IMR-90 (cell line): ENCODE measurements around the gene IPO7. TPM values are rescaled to one million over a fixed set of nuclear protein-coding genes. Genes with fewer than 3 reads are reported as not detected.
A peak's percentile ranks its signal among the peaks of the same experiment; 100 is the strongest.

Source experiments
- ATAC-seq: fragments of 200-7000 bp; cut with Tn5 transposase; 2 replicates; pipeline ENCODE4 v1.9.1; 2020; ENCODE audit warnings: low read depth, mild to moderate bottlenecking, moderate library complexity
- BruUV-seq: library from RNA; stranded (reverse); fragments of 400-500 nt; replicated peaks from 2 replicates; lab custom pipeline; 2021; lab: Mats Ljungman, UMichigan
- CTCF ChIA-PET: fragments of 300-600 bp; formaldehyde crosslinking; extraction: SDS; loops from one replicate; lab custom pipeline; 2021; ENCODE audit warnings: antibody characterized with exemption; lab: Yijun Ruan, JAX
- POLR2A ChIA-PET: fragments of 300-600 bp; sonication (Branson Sonifier 250); formaldehyde crosslinking; loops from one replicate; lab custom pipeline; 2022; ENCODE audit warnings: antibody characterized with exemption; ENCODE audit not compliant: unreplicated experiment; lab: Charles Lee
- DNase-seq: peaks from one replicate; pipeline ENCODE4 v3.0.0; 2013
- H2AFZ ChIP-seq: replicated peaks from 2 replicates; pipeline ENCODE3; 2013; ENCODE audit warnings: low read length, mild to moderate bottlenecking; ENCODE audit not compliant: poor library complexity
- H2AK5ac ChIP-seq: 2 replicates; pipeline ENCODE4 v1.6.1; 2013; ENCODE audit warnings: low read depth, low read length, inconsistent platforms
- H2AK9ac ChIP-seq: replicated peaks from 2 replicates; pipeline ENCODE3; 2013; ENCODE audit warnings: mild to moderate bottlenecking, low read depth, low read length, moderate library complexity; ENCODE audit not compliant: poor library complexity
- H2BK120ac ChIP-seq: 2 replicates; pipeline ENCODE4 v1.6.1; 2013; ENCODE audit warnings: low read depth, low read length, inconsistent platforms
- H2BK15ac ChIP-seq: 3 replicates; pipeline ENCODE4 v1.6.1; 2013; ENCODE audit warnings: low read depth, low read length, inconsistent platforms
- H2BK20ac ChIP-seq: 2 replicates; pipeline ENCODE4 v1.6.1; 2013; ENCODE audit warnings: low read depth, mild to moderate bottlenecking, inconsistent platforms, low read length, moderate library complexity
- H2BK5ac ChIP-seq: 2 replicates; pipeline ENCODE4 v1.6.1; 2013; ENCODE audit warnings: mild to moderate bottlenecking, low read depth, low read length, inconsistent platforms; ENCODE audit not compliant: poor library complexity, severe bottlenecking
- H3K14ac ChIP-seq: replicated peaks from 2 replicates; pipeline ENCODE4 v1.6.1; 2013; ENCODE audit warnings: low read depth, low read length, inconsistent platforms
- H3K18ac ChIP-seq: 2 replicates; pipeline ENCODE4 v1.6.1; 2013; ENCODE audit warnings: low read depth, low read length, control low read depth
- H3K23ac ChIP-seq: 2 replicates; pipeline ENCODE4 v1.6.1; 2013; ENCODE audit warnings: low read depth, low read length, inconsistent platforms
- H3K27ac ChIP-seq: 2 replicates; pipeline ENCODE4 v1.5.1; 2013; ENCODE audit warnings: mild to moderate bottlenecking, control low read depth, low read length; ENCODE audit not compliant: insufficient read depth
- H3K27me3 ChIP-seq: 2 replicates; pipeline ENCODE4 v1.6.1; 2013; ENCODE audit warnings: low read length; ENCODE audit not compliant: control insufficient read depth, insufficient read depth
- H3K36me3 ChIP-seq: 2 replicates; pipeline ENCODE4 v1.6.1; 2013; ENCODE audit warnings: low read length, mixed read lengths; ENCODE audit not compliant: control insufficient read depth, insufficient read depth
- H3K4ac ChIP-seq: 2 replicates; pipeline ENCODE4 v1.6.1; 2013; ENCODE audit warnings: low read depth, low read length, inconsistent platforms
- H3K4me1 ChIP-seq: 2 replicates; pipeline ENCODE4 v1.6.1; 2013; ENCODE audit warnings: low read length, mixed read lengths; ENCODE audit not compliant: control insufficient read depth, insufficient read depth
- H3K4me2 ChIP-seq: 2 replicates; pipeline ENCODE4 v1.6.1; 2013; ENCODE audit warnings: low read depth, mild to moderate bottlenecking, control low read depth, low read length, moderate library complexity
- H3K4me3 ChIP-seq: 2 replicates; pipeline ENCODE4 v1.5.1; 2013; ENCODE audit warnings: low read depth, mild to moderate bottlenecking, control low read depth, low read length, moderate library complexity; ENCODE audit not compliant: insufficient read depth
- H3K56ac ChIP-seq: 2 replicates; pipeline ENCODE4 v1.6.1; 2013; ENCODE audit warnings: low read length, inconsistent platforms; ENCODE audit not compliant: insufficient read depth; ENCODE audit errors: extremely low read depth
- H3K79me1 ChIP-seq, 2 experiments: 2 replicates each; pipeline ENCODE4 v1.6.1; 2013; ENCODE audit warnings: low read length in 2 of 2, inconsistent platforms in 1 of 2, low read depth in 1 of 2
- H3K9ac ChIP-seq: 2 replicates; pipeline ENCODE4 v1.6.1; 2013; ENCODE audit warnings: low read depth, low read length, control low read depth
- H3K9me1 ChIP-seq: 2 replicates; pipeline ENCODE4 v1.6.1; 2013; ENCODE audit warnings: low read length, inconsistent platforms; ENCODE audit not compliant: insufficient read depth
- H3K9me3 ChIP-seq: 2 replicates; pipeline ENCODE4 v1.6.1; 2013; ENCODE audit warnings: low read length; ENCODE audit not compliant: control insufficient read depth, insufficient read depth
- H4K20me1 ChIP-seq: 2 replicates; pipeline ENCODE4 v1.6.1; 2013; ENCODE audit warnings: low read length, inconsistent platforms; ENCODE audit not compliant: insufficient read depth
- H4K5ac ChIP-seq: 2 replicates; pipeline ENCODE4 v1.6.1; 2013; ENCODE audit warnings: mild to moderate bottlenecking, low read depth, low read length, control low read depth
- H4K8ac ChIP-seq, 2 experiments: 2 replicates each; pipeline ENCODE4 v1.6.1; 2013; ENCODE audit warnings: low read depth in 2 of 2, low read length in 2 of 2, control low read depth in 1 of 2, inconsistent platforms in 1 of 2
- H4K91ac ChIP-seq: 2 replicates; pipeline ENCODE4 v1.6.1; 2013; ENCODE audit warnings: low read depth, low read length, inconsistent platforms; ENCODE audit not compliant: insufficient read depth
- BHLHE40 ChIP-seq: fragments of 150-350 bp; IDR thresholded peaks from 2 replicates; pipeline ENCODE4 v1.6.1; 2016; ENCODE audit warnings: mild to moderate bottlenecking, low read depth, low read length
- ELK1 ChIP-seq: fragments of 150-350 bp; IDR thresholded peaks from 2 replicates; pipeline ENCODE4 v1.6.1; 2016; ENCODE audit warnings: low read depth, mild to moderate bottlenecking, low read length, moderate library complexity, borderline replicate concordance
- MAZ ChIP-seq: IDR thresholded peaks from 2 replicates; pipeline ENCODE4 v1.6.1; 2012; ENCODE audit warnings: low read depth, mild to moderate bottlenecking, low read length, improper control_type of control experiment, moderate library complexity, borderline replicate concordance
- WGBS, 2 experiments: methylation state at CpG; one replicate each; pipeline versions ENCODE4 v1.1.5 to v1.1.7; 2013; ENCODE audit warnings: missing lambda C conversion rate in 2 of 2; ENCODE audit not compliant: insufficient read length in 1 of 2; ENCODE audit errors: extremely low coverage in 2 of 2; 5-methylcytosine and 5-hydroxymethylcytosine counted together
- dilution Hi-C: fragments of 300-500 bp; cut with HindIII; formaldehyde crosslinking; loops from one replicate; pipeline ENCODE4 v1.14.3; 2018; ENCODE audit warnings: low sequenced_read_pairs; ENCODE audit not compliant: unreplicated experiment
- in situ Hi-C: fragments of 300-500 bp; cut with MboI; formaldehyde crosslinking; loops from 3 replicates; pipeline ENCODE4 v1.14.3; 2019; ENCODE audit warnings: low sequenced_read_pairs, inconsistent platforms, mixed read lengths
- intact Hi-C: fragments of 100-400 bp; cut with micrococcal nuclease; formaldehyde crosslinking; loops from 2 replicates; pipeline ENCODE4 v1.10.0; 2022
- polyA plus RNA-seq, 3 experiments: library from polyadenylated mRNA; depleted of rRNA; stranded (reverse); fragments of >200 nt; gene quantifications; 2 replicates each; pipeline ENCODE4 v1.2.3, GENCODE V29; 2012; ENCODE audit warnings: low replicate concordance in 1 of 3
- total RNA-seq: library from RNA; depleted of rRNA; stranded (reverse); fragments of >200 nt; gene quantifications from 2 replicates; pipeline ENCODE4 v1.2.3, GENCODE V29; 2012

IPO7 gene
- total and polyA plus RNA-seq, 2 of the 4 experiments (the other 2 are of a cell fraction), result 40.6 to 110 TPM

- H3K4me2 ChIP-seq, result peak overlapping the region; percentile 65
- H3K27me3 ChIP-seq, result no peaks in the 10 kb centered on the region
- CTCF ChIA-PET, result interaction anchor here (1.4 kb wide), 1 partner anchor 24 kb away, joined by 3 read pairs; no protein-coding TSS in a partner anchor
- dilution Hi-C loops, result no loop called here
- H4K20me1 ChIP-seq, result peaks cover 65% of the 10 kb centered on the region
- no TSS peak for BruUV-seq
- no peak overlapping the region for H3K9ac ChIP-seq
- H4K5ac ChIP-seq, result no peak overlapping the region
- no peaks in the 10 kb centered on the region for H3K36me3 ChIP-seq
- H2BK5ac ChIP-seq, result peak overlapping the region; percentile 17
- H2AK9ac ChIP-seq, result no peak overlapping the region
- no peak overlapping the region for H2AFZ ChIP-seq
- no peak overlapping the region for H2BK15ac ChIP-seq
- H4K91ac ChIP-seq, result no peak overlapping the region
- no peak overlapping the region for H4K8ac ChIP-seq
- H3K79me1 ChIP-seq, result peaks cover 0 to 12% of the 10 kb centered on the region in 2 experiments; a peak in 2 of 4 replicates
- no peak overlapping the region for H3K56ac ChIP-seq
- no peak overlapping the region for H3K4ac ChIP-seq
- H3K9me3 ChIP-seq, result no peaks in the 10 kb centered on the region
- WGBS, 2 experiments, result no CpG with 5 or more reads among the region's 1 CpG
- ATAC-seq (no peak), DNase-seq (no peak)
- no peak overlapping the region for H3K23ac ChIP-seq
- no peak overlapping the region for H3K18ac ChIP-seq
- in situ Hi-C loops, result no loop called here
- intact Hi-C loops, result loop anchor here (5.0 to 10.0 kb wide), 2 partner anchors 75 to 212 kb away; partner anchors contain the start of gene TMEM41B
- 0 out of 2 replicates have a peak, but pooled peaks cover 8% of the 10 kb centered on the region for H3K9me1 ChIP-seq
- POLR2A ChIA-PET, result no interaction called here
- H3K27ac ChIP-seq, result no peak overlapping the region
- H3K4me3 ChIP-seq, result no peak overlapping the region
- H3K14ac ChIP-seq, result no peak overlapping the region
- H2BK20ac ChIP-seq, result no peak overlapping the region
- TF ChIP-seq BHLHE40 (no peak), ELK1 (no peak), MAZ (no peak)
- no peak overlapping the region for H2BK120ac ChIP-seq
- no peaks in the 10 kb centered on the region; the same call in 1 of the 2 replicates for H3K4me1 ChIP-seq
- no peak overlapping the region for H2AK5ac ChIP-seq
These were observed 2.4 kb downstream of the IPO7 start for GRCh38 chr11:9386901-9387300.
